A549 treated with Hydrocortisone at 1 μM for 4 hours (cell line): ENCODE data around the gene CRABP2. TPM values are rescaled to one million over a fixed set of nuclear protein-coding genes. Genes with fewer than 3 reads are reported as not detected.

Experiments
- total RNA-seq: library from RNA; stranded (reverse); fragments of 200-300 nt; extraction: Qiagen RNA extraction; gene quantifications from 5 replicates; pipeline ENCODE4 v1.2.3, GENCODE V29; 2022

Gene CRABP2
- 7.2 to 12.0 TPM (median 7.8 TPM) in 5 replicates for total RNA-seq

GRCh38 chr1:156705321-156705917, at the start of gene CRABP2:
TSS of gene CRABP2 (minus strand) at chr1:156705583. CDS start at chr1:156705446, 137 bp downstream.

GRCh38 chr1:156751451-156751756, 46.0 kb upstream of the CRABP2 start, which contains the start of gene HDGF:
TSS of gene HDGF (minus strand) at chr1:156751675. CDS start at chr1:156751429, 246 bp downstream.

GRCh38 chr1:156740741-156741480, 35.5 kb upstream of the CRABP2 start, which contains the start of gene MRPL24:
TSS of gene MRPL24 (minus strand) at chr1:156741088. CDS start at chr1:156738704, 2,384 bp downstream.

GRCh38 chr1:156728599-156729462, 23.4 kb upstream of the CRABP2 start, which contains the start of gene ISG20L2:
TSS of gene ISG20L2 (minus strand) at chr1:156728766. CDS start at chr1:156727652, 1,114 bp downstream.

GRCh38 chr1:156727926-156728598, 22.7 kb upstream of the CRABP2 start, which contains the start of gene METTL25B:
TSS of gene METTL25B (plus strand) at chr1:156728469. CDS start at chr1:156729105, 636 bp downstream.

GRCh38 chr1:156676820-156677615, 28.4 kb downstream of the CRABP2 start, which contains the start of gene NES:
TSS of gene NES (minus strand) at chr1:156677407. CDS start at chr1:156677264, 143 bp downstream.

Other genes starting within 250 kb of the CRABP2 start
- 23.9 to 32.3 TPM (median 27.1 TPM) in 5 replicates for gene MEF2D, start 204.8 kb downstream of the CRABP2 start, total RNA-seq
- gene IQGAP3, start 133.0 kb downstream of the CRABP2 start, total RNA-seq = 13.4 to 17.9 TPM (median 16.5 TPM) in 5 replicates
- gene TTC24, start 125.9 kb downstream of the CRABP2 start, total RNA-seq = not detected in 5 replicates
- gene NAXE, start 113.8 kb downstream of the CRABP2 start, total RNA-seq = 138 to 170 TPM (median 165 TPM) in 5 replicates
- gene GPATCH4, start 104.1 kb downstream of the CRABP2 start, total RNA-seq = 60.8 to 107 TPM (median 64.5 TPM) in 5 replicates
- 0.14 to 0.47 TPM (median 0.20 TPM) in 5 replicates for gene HAPLN2, start 86.2 kb downstream of the CRABP2 start, total RNA-seq
- 0.12 to 0.13 TPM in 2 of 5 replicates, not detected in the others for gene BCAN, start 63.5 kb downstream of the CRABP2 start, total RNA-seq
- 1.0 to 1.5 TPM (median 1.2 TPM) in 5 replicates for gene NES, start 28.2 kb downstream of the CRABP2 start, total RNA-seq
- 22.7 to 26.6 TPM (median 25.3 TPM) in 5 replicates for gene METTL25B, start 22.9 kb upstream of the CRABP2 start, total RNA-seq
- 37.3 to 57.8 TPM (median 43.3 TPM) in 5 replicates for gene ISG20L2, start 23.2 kb upstream of the CRABP2 start, total RNA-seq
- 166 to 208 TPM (median 194 TPM) in 5 replicates for gene MRPL24, start 35.5 kb upstream of the CRABP2 start, total RNA-seq
- 410 to 475 TPM (median 429 TPM) in 5 replicates for gene HDGF, start 46.1 kb upstream of the CRABP2 start, total RNA-seq
- 69.9 to 79.4 TPM (median 75.6 TPM) in 5 replicates for gene PRCC, start 62.0 kb upstream of the CRABP2 start, total RNA-seq
- gene SH2D2A, start 111.3 kb upstream of the CRABP2 start, total RNA-seq = 3.0 to 3.8 TPM (median 3.7 TPM) in 5 replicates
- not detected in 5 replicates for gene INSRR, start 153.5 kb upstream of the CRABP2 start, total RNA-seq
- gene NTRK1, start 155.3 kb upstream of the CRABP2 start, total RNA-seq = 0.09 to 0.25 TPM (median 0.18 TPM) in 5 replicates
- 5.9 to 7.6 TPM (median 6.4 TPM) in 5 replicates for gene PEAR1, start 188.1 kb upstream of the CRABP2 start, total RNA-seq
- gene LRRC71, start 215.0 kb upstream of the CRABP2 start, total RNA-seq = 0.05 to 0.23 TPM (median 0.17 TPM) in 5 replicates